Heart left ventricle (tissue), 16 donors: ENCODE results near the gene FAM120B. TPM values are rescaled to one million over a fixed set of nuclear protein-coding genes. Genes with fewer than 3 reads are reported as not detected.

Experiments
- ATAC-seq, 4 donors: fragments of 200-7000 bp; cut with Tn5 transposase; one replicate each; pipeline ENCODE4 v1.9.1; 2020 to 2022; ENCODE audit warnings: moderate library complexity in 4 of 4, mild to moderate bottlenecking in 3 of 4, moderate number of reproducible peaks in 1 of 4
- DNase-seq, 5 donors: peaks; one replicate each; pipeline ENCODE4 v3.0.0-alpha.2; 2020
- H3K27ac ChIP-seq, 12 donors: fragments of 200-600 bp; sonication (generic) in 4 of 12; one replicate each; pipeline versions ENCODE4 v1.5.0 to v1.8.0; 2016 to 2022; ENCODE audit warnings: mild to moderate bottlenecking in 2 of 12
- H3K27me3 ChIP-seq, 9 donors: fragments of 200-600 bp; sonication (generic) in 2 of 9; one replicate each; pipeline versions ENCODE4 v1.5.1 to v1.8.0; 2016 to 2022; ENCODE audit warnings: mild to moderate bottlenecking in 3 of 9
- H3K36me3 ChIP-seq, 9 donors: fragments of 200-600 bp; sonication (generic) in 2 of 9; one replicate each; pipeline versions ENCODE4 v1.5.0 to v1.8.0; 2018 to 2022; ENCODE audit warnings: mild to moderate bottlenecking in 2 of 9
- H3K4me1 ChIP-seq, 12 donors: fragments of 200-600 bp; sonication (generic) in 4 of 12; one replicate each; pipeline versions ENCODE4 v1.5.0 to v1.8.0; 2016 to 2022; ENCODE audit warnings: mild to moderate bottlenecking in 3 of 12
- H3K4me3 ChIP-seq, 12 donors: fragments of 200-600 bp; sonication (generic) in 4 of 12; one replicate each; pipeline versions ENCODE4 v1.5.0 to v1.8.0; 2017 to 2022; ENCODE audit warnings: mild to moderate bottlenecking in 9 of 12, moderate library complexity in 4 of 12
- H3K9me3 ChIP-seq, 12 donors: fragments of 200-600 bp; sonication (generic) in 4 of 12; one replicate each; pipeline versions ENCODE4 v1.5.0 to v1.8.0; 2016 to 2022; ENCODE audit warnings: mild to moderate bottlenecking in 1 of 12
- POLR2A ChIP-seq, 2 donors: fragments of 450-650 bp; IDR thresholded peaks; one replicate each; pipeline ENCODE4 v1.6.1; 2017; ENCODE audit warnings: antibody characterized with exemption in 2 of 2, mild to moderate bottlenecking in 2 of 2, moderate library complexity in 2 of 2
- WGBS, 4 donors: extraction: QIAGEN DNeasy Blood & Tissue Kit in 2 of 4; methylation state at CpG; one replicate each; pipeline versions ENCODE4 v1.1.5 to v1.1.7; 2013 to 2018; 5-methylcytosine and 5-hydroxymethylcytosine counted together
- intact Hi-C, 10 donors: fragments of 100-400 bp; cut with DNase I; formaldehyde crosslinking; loops; one replicate each; pipeline versions ENCODE4 v1.11.1 to v1.14.2; 2022
- polyA plus RNA-seq, 2 donors: library from polyadenylated mRNA; stranded (reverse); fragments of 200-250 nt; gene quantifications; one replicate each; pipeline ENCODE4 v1.2.3, GENCODE V29; 2013
- total RNA-seq, 9 donors: library from RNA; depleted of rRNA in 2 of 9; stranded (reverse); fragments of >200 nt in 2 of 9; fragmentation: NEBNext Ultra II Directional in 3 of 9; extraction: Animal tissue kit (Norgen Biotek cat#: 25700) in 3 of 9; gene quantifications; one replicate each; pipeline versions ENCODE4 v1.1.0 to v1.2.4, GENCODE V29; 2016 to 2023
- TF ChIP-seq, protein P1 (sequence below), 12 donors: fragments of 200-600 bp; sonication (generic) in 4 of 12; IDR thresholded peaks; one replicate each; pipeline versions ENCODE4 v1.5.0 to v1.8.0; 2018 to 2022; ENCODE audit warnings: antibody characterized with exemption in 12 of 12, mild to moderate bottlenecking in 5 of 12
- donor health status: ischemic (EF 13 %, LVEDD 7.1; RV severe dilation, severe dysfunction).
- donor health status: healthy with polysubstance abuse.
- donor health status: DM: no; HTN: yes; CAD: no.
- donor health status: DM: no; HTN: no; CAD: no.
- donor health status: ischemic (EF 25% LVEDD 6.9; RV normal size, moderate dysfunction).
- donor health status: ischemic (EF 25% LVEDD 5.7; RV mildly dilated, moderate dysfunction).
- donor health status: healthy.
- donor health status: DM: yes; HTN: yes; CAD: no.
- donor health status: ischemic (EF 35%, LVEDD 5.7; RV mildly dilated, moderate dysfunction).
- donor health status: nonischemic (EF 11% LVEDD 7.7; RV severe dilation, severe dysfunction).
- donor health status: DM: yes; HTN: yes; CAD: no.
- donor health status: PGD.
- donor health status: ischemic (EF 29% LVEDD 5.4; RV normal size, mild dysfunction).
- donor health status: nonischemic (EF 23%, LVEDD 6.1; RV moderate dilation, normal function).

Gene FAM120B
- total and polyA plus RNA-seq, 11 donors = 6.6 to 29.4 (median 18.5) TPM

DNA sequence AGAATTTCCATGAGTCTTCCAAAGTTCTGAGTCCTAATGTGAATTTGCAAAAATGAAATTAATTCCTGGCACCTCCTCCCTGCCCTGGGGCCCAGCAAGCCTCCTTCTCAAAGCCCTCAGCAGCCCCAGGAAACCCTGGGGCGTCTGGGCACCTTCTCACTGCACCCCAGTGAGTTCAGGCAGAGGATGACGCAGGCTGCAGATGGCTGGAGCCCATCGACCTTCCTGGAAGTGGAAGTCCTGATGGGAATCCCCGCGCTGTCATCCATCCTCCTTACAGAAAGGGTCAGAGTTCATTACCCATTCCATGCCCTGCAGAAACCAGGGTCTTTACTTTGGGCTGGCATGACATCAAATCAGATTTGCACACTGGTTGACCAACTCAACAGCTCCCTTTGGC lies 47.3 kb upstream of the FAM120B start:
- intact Hi-C loops = no loop called here
- TF ChIP-seq POLR2A (IDR thresholded peaks at IDR 0.05) = no peak
- TF ChIP-seq, protein P1, sequence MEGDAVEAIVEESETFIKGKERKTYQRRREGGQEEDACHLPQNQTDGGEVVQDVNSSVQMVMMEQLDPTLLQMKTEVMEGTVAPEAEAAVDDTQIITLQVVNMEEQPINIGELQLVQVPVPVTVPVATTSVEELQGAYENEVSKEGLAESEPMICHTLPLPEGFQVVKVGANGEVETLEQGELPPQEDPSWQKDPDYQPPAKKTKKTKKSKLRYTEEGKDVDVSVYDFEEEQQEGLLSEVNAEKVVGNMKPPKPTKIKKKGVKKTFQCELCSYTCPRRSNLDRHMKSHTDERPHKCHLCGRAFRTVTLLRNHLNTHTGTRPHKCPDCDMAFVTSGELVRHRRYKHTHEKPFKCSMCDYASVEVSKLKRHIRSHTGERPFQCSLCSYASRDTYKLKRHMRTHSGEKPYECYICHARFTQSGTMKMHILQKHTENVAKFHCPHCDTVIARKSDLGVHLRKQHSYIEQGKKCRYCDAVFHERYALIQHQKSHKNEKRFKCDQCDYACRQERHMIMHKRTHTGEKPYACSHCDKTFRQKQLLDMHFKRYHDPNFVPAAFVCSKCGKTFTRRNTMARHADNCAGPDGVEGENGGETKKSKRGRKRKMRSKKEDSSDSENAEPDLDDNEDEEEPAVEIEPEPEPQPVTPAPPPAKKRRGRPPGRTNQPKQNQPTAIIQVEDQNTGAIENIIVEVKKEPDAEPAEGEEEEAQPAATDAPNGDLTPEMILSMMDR (IDR thresholded peaks at IDR 0.05) = no peak
- H3K27me3 ChIP-seq = peaks cover 0 to 6% (median 0%) of the 10 kb centered on the region in 9 donors
- H3K4me1 ChIP-seq = peaks cover 0 to 3% (median 0%) of the 10 kb centered on the region in 12 donors
- WGBS, 4 donors = 73 to 82% (median 75%) methylated on average over 3 to 5 of the region's 5 CpGs
- H3K9me3 ChIP-seq = no peaks in the 10 kb centered on the region
- no peaks in the 10 kb centered on the region for H3K36me3 ChIP-seq
- DNase-seq (peak in 1 of 5 donors; percentile 7), ATAC-seq (no peak)
- no peak overlapping the region for H3K27ac ChIP-seq
- no peak overlapping the region for H3K4me3 ChIP-seq

DNA sequence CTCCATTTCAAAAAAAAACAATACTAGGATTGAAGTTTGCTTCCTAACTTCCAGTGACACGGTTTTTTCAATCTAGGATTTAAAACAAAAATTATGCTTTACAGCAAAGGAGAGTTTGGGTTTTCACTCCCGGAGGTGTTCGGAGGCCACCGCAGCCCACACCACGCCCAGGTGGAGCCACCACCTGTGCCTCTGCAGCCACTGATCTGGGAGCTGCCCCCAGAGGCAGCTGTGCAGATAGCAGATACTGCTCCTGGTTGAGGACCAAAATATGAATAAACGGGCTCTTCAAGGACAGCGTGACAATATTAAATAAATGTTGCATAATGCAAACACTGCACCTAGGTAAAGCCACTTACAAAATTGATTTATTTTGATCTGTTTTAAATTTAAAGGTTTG lies 45.9 kb upstream of the FAM120B start:
- H3K4me1 ChIP-seq = peaks cover 0 to 7% (median 4%) of the 10 kb centered on the region in 12 donors
- WGBS, 4 donors = 89 to 95% (median 91%) methylated on average over 7 of the region's 7 CpGs

GRCh38 chr6:170261643-170262488 lies 44.7 kb upstream of the FAM120B start:
- TF ChIP-seq, protein P1 (IDR thresholded peaks at IDR 0.05) = no peak
- no peak for TF ChIP-seq POLR2A (IDR thresholded peaks at IDR 0.05)
- intact Hi-C loops = no loop called here
- H3K9me3 ChIP-seq = no peaks in the 10 kb centered on the region
- peaks cover 0 to 16% (median 10%) of the 10 kb centered on the region in 12 donors for H3K4me1 ChIP-seq
- DNase-seq (peak in 1 of 5 donors; percentile 14), ATAC-seq (no peak)
- 89 to 91% (median 91%) methylated on average over 21 to 32 of the region's 32 CpGs for WGBS, 4 donors
- no peaks in the 10 kb centered on the region for H3K36me3 ChIP-seq
- H3K27me3 ChIP-seq = peaks cover 0 to 6% (median 0%) of the 10 kb centered on the region in 9 donors
- no peak overlapping the region for H3K27ac ChIP-seq
- H3K4me3 ChIP-seq = no peak overlapping the region

More for the DNA sequence above, 45.9 kb upstream of the FAM120B start:
- Histone ChIP-seq H3K27ac (no peak overlapping the region), H3K4me3 (no peak overlapping the region), H3K27me3 (peaks cover 0 to 6% (median 0%) of the 10 kb centered on the region in 9 donors), H3K9me3 (no peaks in the 10 kb centered on the region), H3K36me3 (no peaks in the 10 kb centered on the region)
- intact Hi-C loops = no loop called here
- no peak for TF ChIP-seq POLR2A (IDR thresholded peaks at IDR 0.05)
- TF ChIP-seq, protein P1 (IDR thresholded peaks at IDR 0.05) = no peak
- ATAC-seq (no peak), DNase-seq (no peak)

- 65 to 81% (median 75%) methylated on average over 22 of the region's 22 CpGs for WGBS, 4 donors
- no peak overlapping the region for H3K27ac ChIP-seq
- ATAC-seq = no peak
- no peaks in the 10 kb centered on the region for H3K9me3 ChIP-seq
- H3K27me3 ChIP-seq = peaks cover 0 to 6% (median 0%) of the 10 kb centered on the region in 9 donors
- no peak overlapping the region for H3K4me3 ChIP-seq
- intact Hi-C loops = no loop called here
- TF ChIP-seq, protein P1 (IDR thresholded peaks at IDR 0.05) = no peak
- no peak for TF ChIP-seq POLR2A (IDR thresholded peaks at IDR 0.05)
- H3K36me3 ChIP-seq = no peaks in the 10 kb centered on the region
- H3K4me1 ChIP-seq = peaks cover 0 to 16% (median 10%) of the 10 kb centered on the region in 12 donors
- DNase-seq = no peak
Measured at GRCh38 chr6:170262489-170263088, 44.0 kb upstream of the FAM120B start.
